Fibroblast of upper back skin (primary cell): ENCODE results near the gene SEC22A.

ENCODE experiments used
- DNase-seq: peaks from one replicate; pipeline ENCODE4 v3.0.0-alpha.2; 2013

The SEC22A gene

GRCh38 chr3:123201557-123202427, at the start of gene SEC22A:
SEC22A (plus strand) TSS chr3:123201943; CDS start chr3:123209218, 7,275 bp downstream.
- peak; percentile 93 for DNase-seq

- no peak for DNase-seq
Measured at GRCh38 chr3:123152687-123153086, 49.1 kb upstream of the SEC22A start.

GRCh38 chr3:123153125-123154019, 48.4 kb upstream of the SEC22A start:
- DNase-seq, result no peak

GRCh38 chr3:123154020-123154985, 47.4 kb upstream of the SEC22A start:
- DNase-seq, result no peak

- no peak for DNase-seq
Measured at GRCh38 chr3:123155471-123156011, 46.2 kb upstream of the SEC22A start.

- DNase-seq, result no peak
Measured at GRCh38 chr3:123156276-123156995, 45.3 kb upstream of the SEC22A start.

GRCh38 chr3:123157209-123157597, 44.5 kb upstream of the SEC22A start:
- DNase-seq, result no peak

- no peak for DNase-seq
Measured at GRCh38 chr3:123157598-123158287, 44.0 kb upstream of the SEC22A start.

- no peak for DNase-seq
Measured at GRCh38 chr3:123158330-123158729, 43.4 kb upstream of the SEC22A start.

- no peak for DNase-seq
Measured at GRCh38 chr3:123158899-123159390, 42.8 kb upstream of the SEC22A start.

GRCh38 chr3:123159926-123160635, 41.7 kb upstream of the SEC22A start:
- DNase-seq, result peak; percentile 37

GRCh38 chr3:123161167-123161566, 40.6 kb upstream of the SEC22A start:
- DNase-seq, result no peak

- DNase-seq, result no peak
Measured at GRCh38 chr3:123163141-123163540, 38.6 kb upstream of the SEC22A start.

GRCh38 chr3:123165163-123165562, 36.6 kb upstream of the SEC22A start:
- DNase-seq, result no peak

GRCh38 chr3:123167686-123168085, 34.1 kb upstream of the SEC22A start:
- no peak for DNase-seq

GRCh38 chr3:123168122-123168521, 33.6 kb upstream of the SEC22A start:
- DNase-seq, result no peak

- no peak for DNase-seq
Measured at GRCh38 chr3:123168605-123169004, 33.1 kb upstream of the SEC22A start.

- DNase-seq, result peak; percentile 17
Measured at GRCh38 chr3:123169492-123169929, 32.2 kb upstream of the SEC22A start.

GRCh38 chr3:123169930-123170329, 31.8 kb upstream of the SEC22A start:
- DNase-seq, result no peak

- no peak for DNase-seq
Measured at GRCh38 chr3:123180791-123181190, 21.0 kb upstream of the SEC22A start.
